NCI-H526 (cell line): Measurements from ENCODE around the gene NDUFA5.

Source experiments
- DNase-seq, 2 experiments: peaks; one replicate each; lab custom pipeline; 2025; lab: John Stamatoyannopoulos, UW

The NDUFA5 gene

DNA sequence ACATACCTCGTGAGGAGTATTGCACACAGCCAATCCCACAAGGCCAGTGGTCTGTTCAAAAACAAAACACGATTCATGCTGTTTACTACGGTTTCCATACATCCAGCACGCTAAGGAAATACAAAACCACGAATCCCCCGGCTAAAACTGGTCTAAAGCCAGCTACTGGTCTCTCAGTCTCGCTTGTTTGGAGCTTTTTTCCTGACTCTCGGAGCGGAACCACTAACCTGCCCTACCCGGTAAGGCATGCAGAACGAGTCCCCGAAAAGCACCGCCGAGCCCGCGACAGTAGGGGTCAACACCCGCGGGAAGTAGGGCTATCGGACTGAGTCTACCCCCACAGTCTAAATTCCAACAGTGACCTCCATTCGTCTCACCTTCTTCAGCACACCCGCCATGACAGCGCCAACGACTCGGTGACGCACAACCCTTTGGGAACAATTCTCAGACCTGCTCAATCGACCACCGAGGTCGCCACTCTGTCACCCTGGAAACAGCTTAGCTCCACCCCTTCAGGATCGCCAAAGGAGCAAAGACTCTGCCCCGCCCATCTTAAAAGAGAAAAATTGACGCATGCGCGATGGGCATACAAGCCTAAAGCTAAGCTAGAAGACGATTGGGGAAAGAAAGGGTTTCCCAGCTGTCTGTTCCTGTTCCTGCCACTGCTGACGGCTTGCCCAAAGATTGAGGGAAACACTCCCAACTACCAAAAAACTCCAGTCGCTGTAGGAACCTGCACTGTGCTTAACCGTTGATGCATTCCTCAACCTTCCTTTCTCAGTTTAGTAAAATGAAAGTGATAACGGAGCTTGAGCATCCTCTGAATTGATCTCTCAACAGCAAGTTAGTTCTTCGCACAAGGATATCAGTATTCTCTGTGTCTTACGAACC lies at the start of gene NDUFA5:
TSS of gene NDUFA5 (minus strand) at position 421 of the 891 bp plus-strand sequence. CDS start at position 398, 23 bp downstream.
- DNase-seq: peak; percentile 99 to 100

DNA sequence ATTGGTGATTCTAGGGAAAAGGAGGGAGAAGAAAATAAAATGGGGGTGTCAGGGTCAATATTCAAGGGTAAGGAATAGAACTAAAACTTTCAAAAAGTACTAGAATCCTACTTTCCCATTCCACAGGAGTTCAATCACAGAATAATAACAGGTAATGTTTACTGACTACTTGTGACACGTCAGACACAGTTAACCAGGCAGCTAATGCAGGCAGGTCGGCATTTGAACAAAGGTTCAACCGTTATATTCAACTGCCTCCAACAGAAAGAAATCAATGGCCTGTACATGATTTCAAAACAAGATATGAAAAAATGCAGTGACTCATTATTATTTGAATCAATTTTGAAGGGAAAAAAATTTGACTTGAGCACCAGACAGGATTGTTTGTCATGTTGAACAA lies 47.1 kb upstream of the NDUFA5 start:
- DNase-seq: no peak

- DNase-seq: no peak
Measured at GRCh38 chr7:123602648-123603047, 45.0 kb upstream of the NDUFA5 start.

GRCh38 chr7:123601530-123601929 lies 43.9 kb upstream of the NDUFA5 start, which contains the start of gene ASB15:
Gene ASB15, plus strand, starts transcription at chr7:123601821. Its CDS starts 12,682 bp downstream, at chr7:123614503.
- no peak for DNase-seq

- no peak for DNase-seq
Measured at GRCh38 chr7:123600876-123601275, 43.3 kb upstream of the NDUFA5 start.

GRCh38 chr7:123599766-123600165 lies 42.1 kb upstream of the NDUFA5 start:
- DNase-seq: no peak

DNA sequence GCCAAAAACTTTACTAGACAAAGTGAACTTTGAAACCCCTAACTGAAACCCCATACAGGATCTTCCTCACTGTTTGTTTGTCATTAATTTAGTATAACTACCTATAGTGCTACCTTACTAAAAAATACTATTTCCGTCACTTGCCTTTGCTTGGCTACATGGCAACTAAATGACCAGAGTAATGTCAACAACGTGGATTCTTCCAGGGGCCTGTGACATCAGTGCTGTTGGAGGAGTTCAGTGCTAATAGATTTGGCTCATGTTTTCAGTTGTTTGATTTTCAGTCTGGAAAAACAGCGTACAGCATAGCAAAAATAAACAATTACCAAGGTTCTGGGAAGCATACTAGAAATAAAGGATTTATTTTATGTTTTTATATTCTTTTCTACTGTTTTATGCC lies 41.0 kb upstream of the NDUFA5 start:
- DNase-seq: no peak

DNA sequence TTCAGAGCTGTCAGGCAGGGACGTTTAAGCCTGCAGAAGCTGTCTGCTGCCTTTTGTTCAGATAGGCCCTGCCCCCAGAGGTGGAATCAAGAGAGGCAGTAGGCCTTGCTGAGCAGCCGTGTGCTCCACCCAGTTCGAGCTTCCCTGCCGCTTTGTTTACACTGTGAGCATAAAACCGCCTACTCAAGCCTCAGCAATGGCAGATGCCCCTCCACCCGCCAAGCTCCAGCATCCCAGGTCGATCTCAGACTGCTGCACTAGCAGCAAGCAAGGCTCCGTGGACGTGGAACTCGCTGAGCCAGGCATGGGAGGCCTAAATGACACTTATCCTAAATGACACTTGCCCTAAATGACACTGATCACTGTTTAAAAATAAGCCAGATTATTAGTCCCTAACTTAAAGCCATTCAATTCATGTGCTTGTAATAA lies 37.2 kb upstream of the NDUFA5 start:
- DNase-seq: peak; percentile 47 to 66

- no peak for DNase-seq
Measured at GRCh38 chr7:123588376-123588775, 30.8 kb upstream of the NDUFA5 start.

DNA sequence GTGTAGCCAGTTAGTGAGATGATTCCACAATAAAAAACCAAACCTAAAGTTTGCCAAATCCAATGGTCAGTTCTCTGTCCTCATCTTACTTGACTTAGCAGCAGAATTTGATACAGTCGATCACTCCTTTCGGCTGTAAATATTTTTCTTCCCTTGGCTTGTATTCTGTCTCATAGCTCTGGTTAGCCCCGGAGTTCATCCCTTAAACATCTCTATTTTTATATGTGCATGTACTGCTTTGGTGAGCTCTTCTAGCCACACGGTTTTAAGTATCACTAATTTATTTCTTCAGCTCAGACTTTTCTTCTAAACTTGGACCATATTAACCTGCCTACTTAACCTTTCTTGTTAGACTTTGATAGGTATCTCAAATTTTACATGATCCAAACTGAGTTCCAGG lies 26.2 kb upstream of the NDUFA5 start:
- DNase-seq: no peak

GRCh38 chr7:123581162-123581459 lies 23.5 kb upstream of the NDUFA5 start:
- DNase-seq: no peak

DNA sequence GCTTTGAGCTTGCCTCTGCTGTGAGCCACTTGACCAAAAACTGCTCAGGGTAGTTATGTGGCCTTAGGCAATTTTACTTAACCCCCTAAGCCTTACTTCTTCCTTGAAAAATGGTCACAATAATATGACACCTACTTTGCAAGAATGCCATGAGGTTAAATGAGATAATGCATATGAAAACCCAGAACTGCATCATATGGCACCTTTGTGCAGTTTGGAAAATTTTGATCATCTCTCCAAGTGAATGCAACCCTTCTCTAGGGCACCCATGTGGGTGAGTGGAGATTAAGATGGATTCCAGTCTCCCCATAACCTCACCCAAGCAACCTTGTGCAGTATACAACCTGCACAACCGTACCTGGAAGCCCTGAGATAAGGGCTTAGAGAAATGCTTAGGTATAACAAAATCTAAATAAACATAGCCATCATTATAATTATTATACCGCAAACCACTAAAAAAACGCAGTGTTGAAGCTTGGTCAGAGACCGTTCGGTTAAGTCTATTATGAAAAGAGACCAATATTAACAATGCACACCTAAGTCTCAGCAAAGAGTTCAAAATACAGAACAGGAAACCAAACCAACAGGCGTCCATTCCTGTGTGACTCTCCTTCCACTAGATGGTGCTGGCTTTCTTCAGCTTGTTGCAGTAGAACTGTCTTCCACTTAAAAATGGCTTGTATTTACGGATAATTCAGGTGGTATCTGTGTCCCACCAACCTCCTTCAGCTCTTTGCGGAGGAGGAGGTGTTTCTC lies 23.0 kb upstream of the NDUFA5 start:
- peak; percentile 40 to 74 for DNase-seq

- DNase-seq: no peak
Measured at GRCh38 chr7:123579416-123579815, 21.8 kb upstream of the NDUFA5 start.

GRCh38 chr7:123573896-123574467 lies 16.4 kb upstream of the NDUFA5 start:
- no peak for DNase-seq

GRCh38 chr7:123573341-123573740 lies 15.7 kb upstream of the NDUFA5 start:
- no peak for DNase-seq

- DNase-seq: no peak
Measured at GRCh38 chr7:123571684-123572083, 14.1 kb upstream of the NDUFA5 start.

GRCh38 chr7:123571187-123571586 lies 13.6 kb upstream of the NDUFA5 start:
- DNase-seq: no peak

DNA sequence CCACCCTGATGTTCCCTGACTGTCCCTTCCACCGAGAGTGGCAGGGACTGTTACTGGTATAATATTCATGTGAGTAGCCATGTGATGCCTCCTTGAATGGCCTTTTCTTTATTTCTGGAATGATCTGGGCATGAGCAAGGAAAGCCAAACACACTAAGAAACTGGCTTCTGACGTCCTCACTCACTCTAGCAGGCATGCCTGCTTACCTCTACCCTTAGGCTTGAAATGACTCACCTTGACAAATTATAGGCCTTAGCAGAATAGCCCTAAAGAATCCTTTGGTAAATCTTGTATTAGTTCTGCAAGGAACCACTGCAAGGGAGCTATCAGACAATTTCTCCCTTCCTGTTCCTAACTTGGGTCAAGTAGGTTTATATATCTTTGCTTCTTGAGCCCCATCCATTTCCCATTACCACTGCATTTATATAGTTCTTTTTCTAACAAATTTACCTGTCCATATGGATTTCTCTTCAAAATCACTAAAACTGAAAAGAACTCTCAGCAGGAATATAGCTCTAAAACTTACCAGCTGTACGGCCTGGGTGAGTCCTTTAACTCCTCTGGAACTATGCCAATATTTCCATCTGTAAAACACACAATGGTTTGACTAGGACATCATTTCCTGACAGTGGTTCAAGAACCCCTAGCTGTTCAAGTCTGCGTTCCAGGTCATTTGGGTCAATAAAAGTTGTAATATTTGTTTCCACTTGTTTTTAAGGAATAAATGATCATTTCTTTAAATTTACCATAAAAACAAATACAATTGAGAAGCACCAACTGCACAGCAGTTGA lies 13.0 kb upstream of the NDUFA5 start:
- DNase-seq: peak in 1 of 2 experiments; percentile 19

DNA sequence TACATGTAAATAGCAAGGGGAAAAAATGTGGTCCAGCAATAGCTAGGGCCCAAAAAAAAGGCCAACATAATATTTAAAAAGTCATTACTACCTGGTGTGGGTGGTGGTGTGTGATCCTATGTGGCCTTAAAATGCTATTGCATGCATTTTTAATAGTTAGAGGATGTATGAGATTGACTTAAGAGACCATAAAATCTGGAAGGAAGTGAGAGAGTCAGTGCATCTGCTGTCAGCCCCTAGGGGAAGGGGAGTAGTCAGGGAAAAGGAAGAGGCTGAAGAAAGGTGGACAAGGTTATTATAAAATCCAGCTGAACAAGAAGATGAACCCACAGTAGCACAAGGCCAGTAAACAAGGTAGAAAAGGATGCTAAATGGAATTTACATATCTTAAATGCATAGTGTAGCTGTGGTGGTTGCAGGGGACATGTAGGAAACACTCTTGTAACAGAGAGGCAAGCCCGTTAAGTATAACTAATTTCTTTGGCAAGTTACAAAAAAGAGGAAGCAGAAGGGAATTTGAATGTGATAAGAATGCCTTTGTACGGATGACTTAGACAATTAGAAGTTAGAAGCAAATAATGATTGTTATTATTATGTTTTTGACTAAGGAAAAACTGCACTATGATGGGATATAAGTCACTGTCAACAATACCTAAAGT lies 11.9 kb upstream of the NDUFA5 start:
- DNase-seq: no peak

DNA sequence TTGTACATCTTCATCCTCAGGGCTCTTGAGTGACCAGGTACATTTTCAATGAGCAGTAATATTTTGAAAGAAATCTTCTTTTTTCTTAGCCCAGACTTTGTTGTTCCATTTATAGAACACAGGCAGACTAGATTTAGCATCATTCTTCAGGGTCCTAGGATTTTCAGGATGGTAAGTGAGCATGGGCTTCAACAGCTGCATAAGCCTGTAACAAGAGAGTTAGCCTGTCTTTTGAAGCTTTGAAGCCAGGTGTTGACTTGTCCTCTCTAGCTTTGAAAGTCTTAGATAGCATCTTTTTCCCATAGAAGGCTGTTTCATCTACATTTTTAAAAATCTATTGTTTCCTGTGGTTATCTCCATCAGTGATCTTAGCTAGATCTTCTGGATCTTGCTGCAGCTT lies 4.5 kb upstream of the NDUFA5 start:
- no peak for DNase-seq

DNA sequence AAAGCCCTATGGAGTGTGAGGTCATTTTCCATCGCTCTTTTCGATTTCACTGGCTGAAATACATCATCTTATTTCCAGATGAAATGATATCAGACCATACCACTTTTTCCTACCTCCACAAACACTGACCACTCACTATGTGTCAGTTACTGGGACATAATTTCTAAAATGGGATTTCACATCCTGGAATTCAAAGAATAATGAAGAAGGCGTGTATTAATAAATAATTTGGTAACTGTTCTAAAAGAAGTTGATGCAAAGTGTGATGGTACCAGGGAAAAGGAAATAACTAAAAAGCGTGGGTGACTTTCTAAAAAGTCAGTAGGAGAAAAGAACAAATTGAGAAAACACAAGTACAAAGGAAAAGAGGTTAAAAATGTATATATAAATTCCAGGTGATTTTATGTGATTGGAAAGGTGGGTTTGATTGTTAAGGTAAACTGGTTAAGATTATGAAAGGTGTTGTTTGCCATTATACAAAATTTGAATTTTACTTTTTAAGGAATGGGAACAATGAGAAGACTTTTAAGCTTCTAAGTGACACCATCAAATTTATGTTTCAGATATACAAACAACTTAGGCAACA lies 764 bp upstream of the NDUFA5 start:
- DNase-seq: no peak
